GM23338 (cell line): Measurements from ENCODE around the gene CRIP3.

Experiments used
- CTCF ChIP-seq, 2 experiments: fragments of 200-600 bp in 1 of 2; sonication (generic) in 1 of 2; conservative IDR thresholded peaks; 2 replicates each; pipeline versions ENCODE4 v1.5.1 to v1.6.1; 2016 to 2017; ENCODE audit warnings: antibody characterized with exemption in 2 of 2, low read depth in 2 of 2, mild to moderate bottlenecking in 2 of 2, moderate library complexity in 1 of 2
- EZH2 ChIP-seq: fragments of 200-600 bp; sonication (generic); IDR thresholded peaks from one replicate; pipeline ENCODE4 v1.8.0; 2017; ENCODE audit warnings: antibody characterized with exemption, mild to moderate bottlenecking, low read depth; ENCODE audit not compliant: unreplicated experiment
- JUNB ChIP-seq: IDR thresholded peaks from one replicate; pipeline ENCODE4 v1.6.1; 2016; ENCODE audit warnings: antibody characterized with exemption; ENCODE audit not compliant: unreplicated experiment
- STAT1 ChIP-seq: IDR thresholded peaks from one replicate; pipeline ENCODE4 v1.6.1; 2016; ENCODE audit warnings: antibody characterized with exemption; ENCODE audit not compliant: unreplicated experiment
- ZNF331 ChIP-seq: fragments of 250-450 bp; sonication (Bioruptor Pico); IDR thresholded peaks from 2 replicates; pipeline ENCODE4 v1.5.0; 2020; ENCODE audit warnings: low read depth, mild to moderate bottlenecking, moderate library complexity

- no peak for TF ChIP-seq CTCF (conservative IDR thresholded peaks at IDR 0.05; ENCODE audit: low read depth in 2 of 2)
- no peak for TF ChIP-seq EZH2
- TF ChIP-seq JUNB, result no peak
- TF ChIP-seq STAT1, result no peak
- TF ChIP-seq ZNF331 (CRISPR knock-in tag), result no peak
Observed at GRCh38 chr6:43280234-43280633, 28.4 kb downstream of the CRIP3 start.
